ENCODE measurements around the gene SIPA1L3.
"Not testable (repeated sequence)": the region's sequence is repeated elsewhere in the genome, so short reads cannot be mapped to it uniquely, and the experiment has no call there.

SIPA1L3 gene

GRCh38 chr19:38216785-38217641, 310.0 kb downstream of the SIPA1L3 start:
- DNase-seq (ENCODE audit: low read depth) = no peak

- DNase-seq (ENCODE audit: low read depth) = no peak
These were observed 311.2 kb downstream of the SIPA1L3 start for GRCh38 chr19:38218204-38218603.

GRCh38 chr19:38219221-38219620, 312.2 kb downstream of the SIPA1L3 start:
- DNase-seq (ENCODE audit: low read depth) = no peak

GRCh38 chr19:38221421-38221820, 314.4 kb downstream of the SIPA1L3 start:
- no peak for DNase-seq (ENCODE audit: low read depth)

GRCh38 chr19:38221919-38222830, 315.2 kb downstream of the SIPA1L3 start:
- no peak for DNase-seq (ENCODE audit: low read depth)

- no peak for DNase-seq (ENCODE audit: low read depth)
These were observed 316.1 kb downstream of the SIPA1L3 start for GRCh38 chr19:38223119-38223523.

- DNase-seq (ENCODE audit: low read depth) = no peak
These were observed 316.6 kb downstream of the SIPA1L3 start for GRCh38 chr19:38223617-38224013.

- DNase-seq (ENCODE audit: low read depth) = no peak
These were observed 317.2 kb downstream of the SIPA1L3 start, which contains the start of gene DPF1 for GRCh38 chr19:38224014-38224862. DPF1 (minus strand) TSS chr19:38224222; CDS start chr19:38224142, 80 bp downstream.

GRCh38 chr19:38224863-38225218, 317.8 kb downstream of the SIPA1L3 start:
- DNase-seq (ENCODE audit: low read depth) = not testable (repeated sequence)

GRCh38 chr19:38227287-38228004, 320.4 kb downstream of the SIPA1L3 start:
- DNase-seq (ENCODE audit: low read depth) = no peak

- DNase-seq (ENCODE audit: low read depth) = no peak
These were observed 321.0 kb downstream of the SIPA1L3 start for GRCh38 chr19:38228005-38228377.

GRCh38 chr19:38228491-38229439, 321.8 kb downstream of the SIPA1L3 start:
- DNase-seq (ENCODE audit: low read depth) = no peak

GRCh38 chr19:38229585-38230073, 322.6 kb downstream of the SIPA1L3 start:
- DNase-seq (ENCODE audit: low read depth) = peak; percentile 22

- DNase-seq (ENCODE audit: low read depth) = not testable (repeated sequence)
These were observed 323.6 kb downstream of the SIPA1L3 start for GRCh38 chr19:38230506-38231133.

- DNase-seq (ENCODE audit: low read depth) = no peak
These were observed 324.9 kb downstream of the SIPA1L3 start for GRCh38 chr19:38231918-38232317.

GRCh38 chr19:38233740-38234251, 326.8 kb downstream of the SIPA1L3 start:
- no peak for DNase-seq (ENCODE audit: low read depth)

- DNase-seq (ENCODE audit: low read depth) = no peak
These were observed 327.6 kb downstream of the SIPA1L3 start for GRCh38 chr19:38234615-38235014.

- no peak for DNase-seq (ENCODE audit: low read depth)
These were observed 332.8 kb downstream of the SIPA1L3 start for GRCh38 chr19:38239816-38240215.

- DNase-seq (ENCODE audit: low read depth) = no peak
These were observed 336.3 kb downstream of the SIPA1L3 start for GRCh38 chr19:38243279-38243673.
